Muscle of leg (tissue), 11 donors: Measurements from ENCODE around the gene TMEM139. TPM values are rescaled to one million over a fixed set of nuclear protein-coding genes. Genes with fewer than 3 reads are reported as not detected.

Experiments used
- DNase-seq: peaks from one replicate; pipeline ENCODE4 v3.0.0; 2013
- H3K27ac ChIP-seq: one replicate; pipeline ENCODE4 v1.5.1; 2013; ENCODE audit warnings: mild to moderate bottlenecking, low read length, control low read depth
- H3K27me3 ChIP-seq: one replicate; pipeline ENCODE4 v1.6.1; 2013; ENCODE audit warnings: low read length; ENCODE audit not compliant: control insufficient read depth, insufficient read depth
- H3K36me3 ChIP-seq: one replicate; pipeline ENCODE4 v1.6.1; 2013; ENCODE audit warnings: low read length; ENCODE audit not compliant: control insufficient read depth, insufficient read depth
- H3K4me1 ChIP-seq: one replicate; pipeline ENCODE4 v1.6.1; 2013; ENCODE audit warnings: low read length; ENCODE audit not compliant: control insufficient read depth, insufficient read depth
- H3K4me3 ChIP-seq: one replicate; pipeline ENCODE4 v1.5.1; 2013; ENCODE audit warnings: low read length, control low read depth
- H3K9me3 ChIP-seq: replicated peaks from 2 replicates; pipeline ENCODE4 v1.6.1; 2013; ENCODE audit warnings: low read depth, low read length; ENCODE audit not compliant: control insufficient read depth
- WGBS: methylation state at CpG from one replicate; pipeline ENCODE4 v1.1.5; 2013; ENCODE audit warnings: missing lambda C conversion rate; ENCODE audit not compliant: insufficient coverage; 5-methylcytosine and 5-hydroxymethylcytosine counted together
- polyA plus RNA-seq, 8 donors: library from polyadenylated mRNA; unstranded; fragments of 120-200 nt; gene quantifications; one replicate each; pipeline versions ENCODE4 v1.2.1 to v1.2.3, GENCODE V29; 2013; ENCODE audit warnings: inconsistent platforms in 1 of 8, low replicate concordance in 1 of 8; ENCODE audit not compliant: insufficient read length in 8 of 8, insufficient read depth in 1 of 8
- total RNA-seq: library from RNA; stranded (reverse); fragments of 120-200 nt; gene quantifications from one replicate; pipeline ENCODE4 v1.2.4, GENCODE V29; 2013

TMEM139 gene
- total and polyA plus RNA-seq, 9 donors: 0.40 to 3.9 (median 0.95) TPM

DNA sequence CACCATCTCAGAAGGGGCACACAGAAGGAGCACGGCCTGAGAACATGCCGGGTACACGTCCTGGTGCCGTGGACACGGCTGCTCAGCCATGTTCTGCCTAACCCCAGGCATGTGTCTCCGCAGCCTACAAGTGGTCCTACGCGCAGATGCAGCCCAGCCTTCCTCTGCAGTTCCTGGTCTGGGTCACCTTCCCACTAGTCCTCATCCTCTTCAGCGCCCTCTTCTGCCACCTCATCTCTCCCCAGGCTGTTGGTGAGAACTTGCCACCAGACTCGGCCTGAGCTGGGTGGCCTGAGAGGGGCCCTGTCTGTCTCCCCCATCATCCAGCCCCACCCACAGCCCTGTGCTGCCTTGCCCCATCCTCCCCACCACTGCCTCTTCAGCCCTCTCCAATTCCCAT lies 36.5 kb downstream of the TMEM139 start:
- WGBS: 89% methylated on average over 10 of the region's 10 CpGs
- Histone ChIP-seq H3K27ac (no peak overlapping the region), H3K36me3 (no peaks in the 10 kb centered on the region)

DNA sequence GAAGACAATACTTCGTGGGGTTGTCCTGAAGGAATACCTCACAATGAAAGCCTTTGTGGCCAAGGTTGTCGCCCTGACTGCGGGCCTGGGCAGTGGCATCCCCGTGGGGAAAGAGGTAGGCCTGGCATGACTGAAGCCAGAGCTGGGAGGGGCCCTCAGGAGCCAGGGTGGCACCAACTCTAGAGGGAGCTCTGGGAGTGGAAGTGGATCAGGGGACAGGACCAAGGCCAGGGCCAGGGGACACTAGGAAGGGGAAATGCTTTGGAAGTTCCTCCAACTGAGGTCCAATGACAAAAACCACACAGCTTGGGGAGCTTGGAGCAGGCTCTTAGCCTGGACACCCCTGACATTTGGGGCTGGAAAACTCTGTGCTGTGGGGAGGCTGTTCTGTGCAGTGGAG lies 37.0 kb downstream of the TMEM139 start:
- DNase-seq: no peak
- no peak overlapping the region for H3K27ac ChIP-seq
- H3K4me3 ChIP-seq: no peak overlapping the region
- peaks cover 24% of the 10 kb centered on the region for H3K4me1 ChIP-seq
- no peaks in the 10 kb centered on the region for H3K27me3 ChIP-seq
- no peaks in the 10 kb centered on the region for H3K9me3 ChIP-seq
- no peaks in the 10 kb centered on the region for H3K36me3 ChIP-seq
- 90% methylated on average over 4 of the region's 4 CpGs for WGBS

More for the DNA sequence above, 36.5 kb downstream of the TMEM139 start:
- no peak for DNase-seq
- H3K9me3 ChIP-seq: no peaks in the 10 kb centered on the region
- no peaks in the 10 kb centered on the region for H3K27me3 ChIP-seq
- no peak overlapping the region for H3K4me3 ChIP-seq
- peaks cover 24% of the 10 kb centered on the region for H3K4me1 ChIP-seq

DNA sequence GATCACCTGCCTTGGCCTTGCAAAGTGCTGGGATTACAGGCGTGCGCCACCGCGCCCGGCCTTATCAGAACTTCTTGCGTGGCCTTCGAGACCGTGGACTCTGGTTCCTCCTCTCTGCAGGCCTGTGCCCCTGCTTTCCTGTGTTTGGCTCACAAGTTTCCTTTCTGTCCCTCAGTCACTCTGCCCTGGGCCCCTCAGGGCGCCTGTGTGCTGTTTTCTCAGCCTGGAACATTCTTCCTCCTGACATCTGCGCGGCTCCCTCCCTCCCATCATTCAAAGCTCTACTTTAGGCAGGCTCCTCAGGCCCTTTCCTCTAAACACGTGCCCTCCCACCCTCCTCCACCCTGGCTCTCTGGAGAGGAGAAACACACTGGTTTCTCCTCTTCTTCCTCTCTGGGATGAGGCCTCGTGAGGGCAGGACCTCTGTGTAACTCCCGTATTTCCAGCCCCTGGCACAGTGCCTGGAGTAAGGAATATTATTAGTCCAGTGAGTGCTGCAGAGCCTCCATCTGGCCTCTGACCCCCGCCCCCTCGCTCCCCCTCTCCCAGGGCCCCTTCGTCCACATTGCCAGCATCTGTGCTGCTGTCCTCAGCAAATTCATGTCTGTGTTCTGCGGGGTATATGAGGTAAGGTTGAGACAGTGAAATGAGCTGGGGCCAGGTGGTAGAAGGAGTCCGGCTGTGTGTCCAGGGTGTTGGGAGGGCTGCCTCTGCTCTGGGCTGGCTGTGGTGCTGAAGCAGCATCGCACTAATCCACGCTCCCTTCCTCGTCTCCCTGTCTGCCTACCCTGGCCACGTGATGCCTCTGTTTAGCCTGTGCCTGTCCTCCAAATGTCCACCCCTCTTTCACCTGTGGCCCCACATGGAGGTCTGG lies 38.2 kb downstream of the TMEM139 start:
- peaks cover 24% of the 10 kb centered on the region for H3K4me1 ChIP-seq
- no peaks in the 10 kb centered on the region for H3K27me3 ChIP-seq
- H3K4me3 ChIP-seq: no peak overlapping the region
- peak overlapping the region; percentile 7 for H3K27ac ChIP-seq
- no peaks in the 10 kb centered on the region for H3K36me3 ChIP-seq
- DNase-seq: peak; percentile 60
- no peaks in the 10 kb centered on the region for H3K9me3 ChIP-seq
- 56% methylated on average over 18 of the region's 23 CpGs for whole genome bisulfite sequencing

DNA sequence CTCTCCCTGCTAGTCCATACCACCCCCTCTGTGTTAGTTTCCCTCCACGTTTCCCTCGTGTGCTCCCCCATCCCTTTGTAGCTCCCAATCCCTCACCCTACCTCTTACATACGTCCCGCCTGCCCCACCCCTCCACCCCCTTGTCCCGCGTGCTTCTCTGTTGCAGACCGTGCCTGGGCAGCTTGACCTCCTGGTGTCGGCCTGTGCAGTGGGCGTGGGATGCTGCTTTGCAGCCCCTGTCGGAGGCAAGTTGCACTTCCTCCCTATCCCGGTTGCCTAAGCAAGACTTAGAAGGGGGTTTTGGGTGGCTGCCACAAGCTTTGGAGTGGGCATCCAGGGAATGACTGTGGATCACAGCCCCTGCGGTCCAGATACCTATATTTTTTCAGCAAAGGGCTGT lies 38.9 kb downstream of the TMEM139 start:
- Histone ChIP-seq H3K27me3 (no peaks in the 10 kb centered on the region), H3K27ac (no peak overlapping the region), H3K4me1 (peaks cover 20% of the 10 kb centered on the region), H3K36me3 (no peaks in the 10 kb centered on the region), H3K4me3 (no peak overlapping the region), H3K9me3 (no peaks in the 10 kb centered on the region)
- no peak for DNase-seq
- WGBS: 44% methylated on average over 6 of the region's 12 CpGs

DNA sequence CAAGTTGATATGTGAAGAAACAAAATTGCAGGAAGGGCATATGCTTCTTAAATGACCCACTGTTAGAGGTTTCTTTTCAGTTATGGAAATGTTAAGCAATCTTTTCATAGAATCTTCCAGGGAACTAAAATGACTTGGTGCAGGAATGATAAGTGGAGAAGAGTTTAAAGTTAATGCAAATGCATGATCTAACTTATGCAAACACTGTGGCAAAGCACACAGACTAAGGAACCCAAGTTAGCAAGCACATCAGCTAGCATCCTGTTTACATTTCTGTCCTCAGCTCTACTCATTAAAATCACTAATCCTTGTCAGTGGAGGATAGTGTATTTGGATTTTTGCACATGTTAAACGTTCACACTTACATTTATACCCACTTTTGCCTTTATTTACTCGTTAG lies 40.5 kb downstream of the TMEM139 start:
- no peaks in the 10 kb centered on the region for H3K36me3 ChIP-seq
- WGBS: no CpG with 5 or more reads among the region's 2 CpGs
- no peak overlapping the region for H3K4me3 ChIP-seq
- H3K4me1 ChIP-seq: peaks cover 16% of the 10 kb centered on the region
- H3K27ac ChIP-seq: no peak overlapping the region
- DNase-seq: no peak
- no peaks in the 10 kb centered on the region for H3K27me3 ChIP-seq
- H3K9me3 ChIP-seq: no peaks in the 10 kb centered on the region

DNA sequence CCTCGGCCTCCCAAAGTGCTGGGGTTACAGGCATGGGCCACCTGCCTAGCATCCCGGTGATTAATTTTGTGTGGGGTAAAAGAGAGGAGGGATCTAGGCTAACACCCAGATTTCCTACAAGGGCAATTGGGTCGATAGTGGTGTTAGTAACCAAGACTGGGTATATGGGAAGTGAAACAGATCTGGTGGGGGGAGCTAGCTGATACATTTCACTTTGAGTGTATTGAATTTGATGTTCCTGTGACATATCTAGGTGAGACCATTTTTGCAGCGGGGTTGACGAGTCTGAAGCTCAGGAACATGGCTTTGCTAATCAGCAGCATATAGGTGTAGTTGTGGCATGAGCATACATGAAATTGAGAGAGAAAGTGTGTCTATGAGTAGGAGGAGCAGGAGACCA lies 43.1 kb downstream of the TMEM139 start:
- H3K9me3 ChIP-seq: no peaks in the 10 kb centered on the region
- no peaks in the 10 kb centered on the region for H3K36me3 ChIP-seq
- 84% methylated on average over 5 of the region's 5 CpGs for WGBS
- H3K27me3 ChIP-seq: no peaks in the 10 kb centered on the region
- H3K4me3 ChIP-seq: no peak overlapping the region
- no peak for DNase-seq
- H3K4me1 ChIP-seq: peaks cover 7% of the 10 kb centered on the region
- no peak overlapping the region for H3K27ac ChIP-seq

DNA sequence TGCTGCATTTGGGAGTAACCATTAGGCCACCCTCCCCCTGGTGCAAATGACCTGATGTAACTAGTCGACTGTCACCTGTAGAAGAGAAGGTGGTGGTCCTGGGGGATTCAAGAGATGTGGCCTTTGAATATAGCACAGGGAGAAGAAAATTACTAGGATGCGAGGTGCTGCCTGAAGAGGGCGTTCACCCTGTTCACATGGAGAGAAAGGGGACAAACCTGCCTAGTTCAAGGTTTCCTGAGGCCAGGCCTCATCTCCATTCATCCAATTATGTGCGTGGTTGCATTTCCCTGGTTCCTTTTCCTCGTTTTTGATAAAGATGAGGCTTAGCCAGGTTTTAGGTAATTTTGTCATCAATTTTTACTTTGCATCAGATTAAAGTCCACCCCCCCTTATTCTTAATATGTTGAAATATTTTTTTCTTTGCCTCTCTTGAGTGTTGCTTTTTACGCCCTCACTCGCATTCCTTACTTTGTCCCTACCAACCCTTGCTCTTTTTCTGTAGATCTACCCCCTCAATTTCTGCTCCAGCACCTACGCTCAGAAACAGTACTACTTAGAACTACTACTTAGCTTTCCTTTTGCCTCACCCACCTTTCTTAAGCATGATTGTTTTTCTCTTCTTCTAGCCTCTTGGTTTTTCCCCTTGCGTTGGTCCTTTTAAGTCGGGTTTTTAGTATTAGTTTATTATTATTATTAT lies 44.9 kb downstream of the TMEM139 start:
- H3K4me3 ChIP-seq: no peak overlapping the region
- H3K9me3 ChIP-seq: no peaks in the 10 kb centered on the region
- no peaks in the 10 kb centered on the region for H3K36me3 ChIP-seq
- no peaks in the 10 kb centered on the region for H3K27me3 ChIP-seq
- DNase-seq: no peak
- H3K27ac ChIP-seq: no peak overlapping the region
- WGBS: 83% methylated on average over 6 of the region's 10 CpGs
- no peaks in the 10 kb centered on the region for H3K4me1 ChIP-seq

DNA sequence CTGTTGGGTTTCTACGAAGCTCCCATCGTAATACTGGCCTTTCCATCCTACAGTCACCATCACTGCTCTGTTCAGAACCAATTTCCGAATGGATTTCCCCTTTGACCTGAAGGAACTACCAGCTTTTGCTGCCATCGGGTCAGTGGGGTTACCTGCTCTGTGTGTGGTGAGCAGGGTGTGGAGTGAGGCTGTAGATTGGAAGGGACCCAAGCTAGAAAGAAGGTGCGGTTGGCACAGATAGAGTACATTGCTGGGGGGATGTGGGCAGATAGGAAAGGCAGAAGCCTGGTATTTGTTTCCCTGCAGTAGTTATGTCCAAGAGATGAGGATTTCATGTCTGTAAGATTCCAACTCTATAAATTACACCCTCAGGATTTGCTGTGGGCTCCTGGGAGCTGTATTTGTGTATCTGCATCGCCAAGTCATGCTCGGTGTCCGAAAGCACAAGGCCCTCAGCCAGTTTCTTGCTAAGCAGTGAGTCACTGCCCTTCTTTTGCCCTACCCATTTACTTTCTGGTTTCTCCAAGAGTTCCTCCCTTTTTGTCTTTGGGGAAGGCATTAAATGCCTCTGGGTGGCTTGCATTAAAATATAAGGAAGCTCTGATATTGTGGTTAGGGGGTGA lies 46.5 kb downstream of the TMEM139 start:
- no peak overlapping the region for H3K27ac ChIP-seq
- WGBS: 88% methylated on average over 2 of the region's 8 CpGs

DNA sequence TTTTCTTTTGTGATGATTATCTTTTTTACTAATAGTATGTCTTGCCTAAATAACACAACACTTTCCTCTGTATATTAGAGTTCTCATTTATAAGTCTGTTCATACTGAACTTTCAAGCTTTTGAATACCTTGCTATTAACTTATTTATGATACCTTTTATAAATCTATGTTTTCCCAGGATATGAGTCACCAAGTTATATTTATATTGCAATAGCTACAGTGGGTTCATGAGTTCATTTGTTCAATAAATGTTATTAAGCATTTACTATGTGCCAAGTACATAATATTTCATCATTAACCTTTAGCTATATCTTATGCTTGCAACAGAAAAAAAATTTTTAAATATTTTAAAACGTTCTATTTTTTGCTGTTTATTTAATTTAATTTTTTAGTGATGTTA lies 49.5 kb downstream of the TMEM139 start:
- Histone ChIP-seq H3K27me3 (peaks cover 6% of the 10 kb centered on the region), H3K27ac (no peak overlapping the region), H3K4me1 (no peaks in the 10 kb centered on the region), H3K9me3 (no peaks in the 10 kb centered on the region), H3K36me3 (no peaks in the 10 kb centered on the region), H3K4me3 (no peak overlapping the region)
- WGBS: no CpG with 5 or more reads among the region's 1 CpG
- DNase-seq: no peak

More for the DNA sequence above, 46.5 kb downstream of the TMEM139 start:
- no peaks in the 10 kb centered on the region for H3K9me3 ChIP-seq
- H3K4me1 ChIP-seq: no peaks in the 10 kb centered on the region
- H3K27me3 ChIP-seq: no peaks in the 10 kb centered on the region
- H3K4me3 ChIP-seq: no peak overlapping the region
- H3K36me3 ChIP-seq: no peaks in the 10 kb centered on the region
- peak; percentile 38 for DNase-seq

DNA sequence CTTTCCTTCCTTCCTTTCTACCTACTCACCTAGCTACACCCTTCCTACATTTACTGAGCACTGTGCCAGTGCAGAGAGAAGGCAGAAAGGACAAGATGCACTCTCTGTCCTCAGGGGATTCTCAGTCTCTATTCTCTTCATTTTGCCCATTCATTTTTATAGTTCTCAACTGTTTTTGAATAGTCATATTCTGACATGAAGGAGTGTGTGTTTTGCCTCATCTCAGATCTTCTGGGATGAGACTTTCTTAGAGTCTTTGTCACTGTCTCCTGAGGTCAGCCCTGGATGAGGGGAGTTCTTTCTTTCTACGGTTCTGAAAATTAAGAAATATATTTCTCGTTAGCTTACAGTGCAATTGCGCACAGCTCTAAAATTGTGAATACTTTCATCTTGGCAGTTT lies 52.5 kb downstream of the TMEM139 start:
- Histone ChIP-seq H3K27ac (no peak overlapping the region), H3K27me3 (peaks cover 6% of the 10 kb centered on the region), H3K4me3 (no peak overlapping the region), H3K9me3 (no peaks in the 10 kb centered on the region), H3K36me3 (no peaks in the 10 kb centered on the region), H3K4me1 (no peaks in the 10 kb centered on the region)
- WGBS: no CpG with 5 or more reads among the region's 3 CpGs
- DNase-seq: no peak
